ENCODE results near the gene HSPBP1. TPM values are rescaled to one million over a fixed set of nuclear protein-coding genes. Genes with fewer than 3 reads are reported as not detected.

The HSPBP1 gene
- total and polyA plus RNA-seq, 9 of the 15 experiments (the other 6 are each of a cell fraction or from before 2014, with no cell fraction given): 0.83 to 81.3 (median 21.8) TPM

- TF ChIP-seq MGA (IDR thresholded peaks at IDR 0.05): no peak
- no peak for TF ChIP-seq CEBPG (CRISPR knock-in tag; IDR thresholded peaks at IDR 0.05)
- TF ChIP-seq CEBPG (tag; conservative IDR thresholded peaks at IDR 0.05 in 1 of 2, IDR thresholded peaks at IDR 0.05 in 1 of 2): no peak
- no peak for TF ChIP-seq AFF1 (IDR thresholded peaks at IDR 0.05; ENCODE audit: low read depth in 1 of 2, partially characterized antibody in 2 of 2)
- no peak for TF ChIP-seq ADNP (tag; IDR thresholded peaks at IDR 0.05)
- no peak for TF ChIP-seq U2AF1 (optimal IDR thresholded peaks at IDR 0.05; ENCODE audit: low read depth, low read length)
- TF ChIP-seq GMEB1 (CRISPR knock-in tag; IDR thresholded peaks at IDR 0.05): no peak
- 0 out of 4 replicates have a peak, but pooled peaks of 1 of the 2 experiments have one; percentile 57 for TF ChIP-seq MLLT1 (IDR thresholded peaks at IDR 0.05)
- no peak for TF ChIP-seq ZZZ3 (IDR thresholded peaks at IDR 0.05)
Observed at GRCh38 chr19:55325172-55325571, 45.3 kb upstream of the HSPBP1 start, which contains the start of gene TMEM150B (continued).
